GM23338 (cell line): Measurements from ENCODE around the gene GKN2.

Experiments
- EZH2phosphoT487 ChIP-seq: fragments of 200-600 bp; sonication (generic); IDR thresholded peaks from one replicate; pipeline ENCODE4 v1.8.1; 2018; ENCODE audit warnings: antibody characterized with exemption; ENCODE audit not compliant: unreplicated experiment
- POLR2AphosphoS5 ChIP-seq: IDR thresholded peaks from 2 replicates; pipeline ENCODE4 v1.6.1; 2016; ENCODE audit warnings: antibody characterized with exemption, low read depth
- TF ChIP-seq, protein P1 (sequence below), 2 experiments: fragments of 200-600 bp in 1 of 2; sonication (generic) in 1 of 2; conservative IDR thresholded peaks; 2 replicates each; pipeline versions ENCODE4 v1.5.1 to v1.6.1; 2016 to 2017; ENCODE audit warnings: antibody characterized with exemption in 2 of 2, low read depth in 2 of 2, mild to moderate bottlenecking in 2 of 2, moderate library complexity in 1 of 2

DNA sequence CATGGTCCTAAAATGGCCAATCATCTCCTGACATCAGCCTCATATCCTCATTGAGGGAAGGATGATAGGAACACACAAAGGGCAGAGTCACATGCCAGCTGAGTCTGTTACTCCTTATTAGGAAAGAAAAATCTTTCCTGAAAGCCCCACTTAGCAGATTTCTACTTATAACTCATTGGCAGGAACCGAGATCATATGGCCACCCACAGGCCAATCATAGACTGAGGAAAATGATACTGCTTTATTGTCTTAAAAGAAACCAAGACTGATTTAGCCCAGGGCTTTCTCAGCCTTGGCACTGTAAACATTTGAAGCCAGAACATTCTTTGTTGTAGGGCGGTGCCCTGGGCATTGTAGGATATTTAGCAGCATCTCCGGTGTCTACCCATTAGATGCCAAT, 18.7 kb downstream of the GKN2 start:
- TF ChIP-seq, protein P1, sequence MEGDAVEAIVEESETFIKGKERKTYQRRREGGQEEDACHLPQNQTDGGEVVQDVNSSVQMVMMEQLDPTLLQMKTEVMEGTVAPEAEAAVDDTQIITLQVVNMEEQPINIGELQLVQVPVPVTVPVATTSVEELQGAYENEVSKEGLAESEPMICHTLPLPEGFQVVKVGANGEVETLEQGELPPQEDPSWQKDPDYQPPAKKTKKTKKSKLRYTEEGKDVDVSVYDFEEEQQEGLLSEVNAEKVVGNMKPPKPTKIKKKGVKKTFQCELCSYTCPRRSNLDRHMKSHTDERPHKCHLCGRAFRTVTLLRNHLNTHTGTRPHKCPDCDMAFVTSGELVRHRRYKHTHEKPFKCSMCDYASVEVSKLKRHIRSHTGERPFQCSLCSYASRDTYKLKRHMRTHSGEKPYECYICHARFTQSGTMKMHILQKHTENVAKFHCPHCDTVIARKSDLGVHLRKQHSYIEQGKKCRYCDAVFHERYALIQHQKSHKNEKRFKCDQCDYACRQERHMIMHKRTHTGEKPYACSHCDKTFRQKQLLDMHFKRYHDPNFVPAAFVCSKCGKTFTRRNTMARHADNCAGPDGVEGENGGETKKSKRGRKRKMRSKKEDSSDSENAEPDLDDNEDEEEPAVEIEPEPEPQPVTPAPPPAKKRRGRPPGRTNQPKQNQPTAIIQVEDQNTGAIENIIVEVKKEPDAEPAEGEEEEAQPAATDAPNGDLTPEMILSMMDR (conservative IDR thresholded peaks at IDR 0.05; ENCODE audit: low read depth in 2 of 2), result no peak
- TF ChIP-seq EZH2phosphoT487 (no peak), POLR2AphosphoS5 (no peak)
